H1 (cell line): Measurements from ENCODE around the gene DLAT. TPM values are rescaled to one million over a fixed set of nuclear protein-coding genes. Genes with fewer than 3 reads are reported as not detected.

Experiments used
- BCL11A ChIP-seq, 2 experiments: IDR thresholded peaks; one replicate each; pipeline ENCODE4 v1.6.1; 2011; ENCODE audit warnings: low read depth in 2 of 2, low read length in 2 of 2, mild to moderate bottlenecking in 2 of 2
- CREB1 ChIP-seq: IDR thresholded peaks from 2 replicates; pipeline ENCODE4 v1.6.1; 2012; ENCODE audit warnings: inconsistent platforms
- SIN3A ChIP-seq, 2 experiments: IDR thresholded peaks in 1 of 2; conservative IDR thresholded peaks in 1 of 2; 2 replicates each; pipeline ENCODE4 v1.6.1; 2011 to 2012; ENCODE audit warnings: low read length in 2 of 2, improper control_type of control experiment in 1 of 2, low read depth in 1 of 2, mild to moderate bottlenecking in 1 of 2
- polyA plus RNA-seq, 7 experiments: library from polyadenylated mRNA; depleted of rRNA in 3 of 7; stranded (reverse) in 5 of 7; unstranded in 2 of 7; fragments of >200 nt in 5 of 7; fragments of 200-250 nt in 2 of 7; gene quantifications; 1 replicate in 5 of 7; 2 replicates in 1 of 7; 4 replicates in 1 of 7; pipeline versions ENCODE4 v1.2.1 to v1.2.3, GENCODE V29; 2011 to 2013; ENCODE audit warnings: missing spikeins in 2 of 7, mixed read lengths in 2 of 7
- total RNA-seq: library from RNA; stranded (reverse); fragmentation: NEBNext Ultra II Directional; extraction: Animal tissue kit (Norgen Biotek cat#: 25700); gene quantifications from 2 replicates; pipeline ENCODE4 v1.2.1, GENCODE V29; 2021
- TF ChIP-seq, protein P1 (sequence below): IDR thresholded peaks from 2 replicates; pipeline ENCODE4 v1.6.1; 2011; ENCODE audit warnings: low read length, improper control_type of control experiment

Gene DLAT
- total and polyA plus RNA-seq, 2 of the 8 experiments (the other 6 are each of a cell fraction or from before 2014, with no cell fraction given), result 23.1 to 66.2 TPM

DNA sequence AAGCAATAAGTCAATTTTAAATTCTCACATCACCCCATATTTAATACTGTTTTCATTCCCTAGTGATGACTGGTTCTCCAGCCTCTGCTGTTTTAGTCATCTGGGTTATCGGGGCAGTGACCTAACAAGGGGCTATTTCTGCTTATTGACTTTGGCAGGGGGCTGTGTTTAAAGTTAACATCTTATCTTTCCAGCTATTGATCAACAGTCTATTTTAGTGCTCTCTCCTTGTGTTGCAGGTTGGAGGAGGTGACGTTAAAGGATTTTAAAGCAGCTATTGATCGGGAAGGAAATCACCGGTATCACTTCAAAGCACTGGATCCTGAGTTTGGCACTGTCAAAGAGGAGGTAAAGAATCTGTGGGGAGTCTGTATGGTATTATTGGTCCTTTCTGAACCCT is 7.7 kb upstream of the DLAT start (continued):
- TF ChIP-seq, protein P1, sequence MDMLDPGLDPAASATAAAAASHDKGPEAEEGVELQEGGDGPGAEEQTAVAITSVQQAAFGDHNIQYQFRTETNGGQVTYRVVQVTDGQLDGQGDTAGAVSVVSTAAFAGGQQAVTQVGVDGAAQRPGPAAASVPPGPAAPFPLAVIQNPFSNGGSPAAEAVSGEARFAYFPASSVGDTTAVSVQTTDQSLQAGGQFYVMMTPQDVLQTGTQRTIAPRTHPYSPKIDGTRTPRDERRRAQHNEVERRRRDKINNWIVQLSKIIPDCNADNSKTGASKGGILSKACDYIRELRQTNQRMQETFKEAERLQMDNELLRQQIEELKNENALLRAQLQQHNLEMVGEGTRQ, result no peak
- TF ChIP-seq SIN3A (conservative IDR thresholded peaks at IDR 0.05 in 1 of 2, IDR thresholded peaks at IDR 0.05 in 1 of 2; ENCODE audit: low read depth in 1 of 2, low read length in 2 of 2), result no peak
- TF ChIP-seq BCL11A (IDR thresholded peaks at IDR 0.05; ENCODE audit: low read depth in 2 of 2, low read length in 2 of 2), result no peak
- no peak for TF ChIP-seq CREB1
- TF ChIP-seq, all 59 proteins: peak for 0
